ENCODE results near the gene RTEL1.

DNA sequence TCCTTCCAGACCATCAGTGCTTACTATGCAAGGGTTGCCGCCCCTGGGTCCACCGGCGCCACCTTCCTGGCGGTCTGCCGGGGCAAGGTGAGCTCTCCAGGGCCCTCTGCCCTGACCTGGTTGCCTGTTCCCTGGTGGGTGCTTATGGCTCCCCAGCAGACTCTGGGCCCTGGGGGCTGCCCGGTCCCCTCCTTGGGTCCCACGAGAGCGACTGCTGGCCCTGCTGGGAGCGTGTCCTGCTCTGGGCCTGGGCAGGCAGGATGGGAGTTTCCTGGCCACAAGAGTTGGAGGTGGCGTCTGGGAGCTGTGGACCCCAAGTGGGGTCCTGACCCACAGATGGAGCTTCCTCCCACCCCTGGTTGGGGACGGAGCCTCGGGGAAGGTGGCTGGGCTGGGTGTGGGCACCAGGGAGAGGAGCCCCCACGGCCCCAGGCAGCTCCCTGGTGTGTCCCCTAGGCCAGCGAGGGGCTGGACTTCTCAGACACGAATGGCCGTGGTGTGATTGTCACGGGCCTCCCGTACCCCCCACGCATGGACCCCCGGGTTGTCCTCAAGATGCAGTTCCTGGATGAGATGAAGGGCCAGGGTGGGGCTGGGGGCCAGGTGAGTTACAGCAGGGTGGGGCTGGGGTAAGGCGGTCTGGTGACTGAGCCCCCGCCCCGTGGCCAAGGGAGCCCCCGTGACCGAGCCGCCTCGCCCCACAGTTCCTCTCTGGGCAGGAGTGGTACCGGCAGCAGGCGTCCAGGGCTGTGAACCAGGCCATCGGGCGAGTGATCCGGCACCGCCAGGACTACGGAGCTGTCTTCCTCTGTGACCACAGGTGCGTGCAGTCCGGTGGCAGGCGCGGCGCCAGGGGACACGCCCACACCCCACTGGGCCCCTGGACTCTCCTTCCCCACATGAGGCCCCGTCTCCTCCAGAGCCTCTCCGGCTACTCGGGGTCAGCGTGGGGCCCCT, 31.2 kb downstream of the RTEL1 start:
- TF ChIP-seq, protein P1, sequence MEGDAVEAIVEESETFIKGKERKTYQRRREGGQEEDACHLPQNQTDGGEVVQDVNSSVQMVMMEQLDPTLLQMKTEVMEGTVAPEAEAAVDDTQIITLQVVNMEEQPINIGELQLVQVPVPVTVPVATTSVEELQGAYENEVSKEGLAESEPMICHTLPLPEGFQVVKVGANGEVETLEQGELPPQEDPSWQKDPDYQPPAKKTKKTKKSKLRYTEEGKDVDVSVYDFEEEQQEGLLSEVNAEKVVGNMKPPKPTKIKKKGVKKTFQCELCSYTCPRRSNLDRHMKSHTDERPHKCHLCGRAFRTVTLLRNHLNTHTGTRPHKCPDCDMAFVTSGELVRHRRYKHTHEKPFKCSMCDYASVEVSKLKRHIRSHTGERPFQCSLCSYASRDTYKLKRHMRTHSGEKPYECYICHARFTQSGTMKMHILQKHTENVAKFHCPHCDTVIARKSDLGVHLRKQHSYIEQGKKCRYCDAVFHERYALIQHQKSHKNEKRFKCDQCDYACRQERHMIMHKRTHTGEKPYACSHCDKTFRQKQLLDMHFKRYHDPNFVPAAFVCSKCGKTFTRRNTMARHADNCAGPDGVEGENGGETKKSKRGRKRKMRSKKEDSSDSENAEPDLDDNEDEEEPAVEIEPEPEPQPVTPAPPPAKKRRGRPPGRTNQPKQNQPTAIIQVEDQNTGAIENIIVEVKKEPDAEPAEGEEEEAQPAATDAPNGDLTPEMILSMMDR (IDR thresholded peaks at IDR 0.05), result no peak
- TF ChIP-seq POLR2A (IDR thresholded peaks at IDR 0.05), result no peak
